DND-41 (cell line): ENCODE measurements around the gene ZNF260.

ENCODE experiments used
- EZH2 ChIP-seq: IDR thresholded peaks from 3 replicates; pipeline ENCODE4 v1.6.1; 2012; ENCODE audit warnings: borderline replicate concordance, low read depth, mild to moderate bottlenecking, moderate library complexity, low read length, inconsistent platforms; ENCODE audit not compliant: severe bottlenecking
- TF ChIP-seq, protein P1 (sequence below): IDR thresholded peaks from 2 replicates; pipeline ENCODE4 v1.5.1; 2012; ENCODE audit warnings: borderline replicate concordance, low read length, moderate library complexity, mild to moderate bottlenecking; ENCODE audit not compliant: poor library complexity, severe bottlenecking; ENCODE audit errors: extremely low read depth

DNA sequence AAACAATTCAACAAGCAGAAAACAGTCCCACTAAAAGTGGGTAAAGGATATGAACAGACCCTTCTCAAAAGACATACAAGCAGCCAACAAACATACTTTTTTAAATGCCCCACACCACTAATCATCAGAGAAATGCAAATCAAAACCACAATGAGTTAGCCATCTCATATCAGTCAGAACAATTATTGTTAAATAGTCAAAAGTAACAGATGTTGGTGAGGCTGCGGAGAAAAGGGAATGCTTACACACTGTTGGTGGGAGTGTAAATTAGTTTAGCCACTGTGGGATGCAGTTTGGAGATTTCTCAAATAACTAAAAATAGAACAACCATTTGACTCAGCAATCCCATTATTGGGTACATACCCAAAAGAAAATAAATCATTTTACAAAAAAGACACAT, 36.3 kb upstream of the ZNF260 start:
- TF ChIP-seq, protein P1, sequence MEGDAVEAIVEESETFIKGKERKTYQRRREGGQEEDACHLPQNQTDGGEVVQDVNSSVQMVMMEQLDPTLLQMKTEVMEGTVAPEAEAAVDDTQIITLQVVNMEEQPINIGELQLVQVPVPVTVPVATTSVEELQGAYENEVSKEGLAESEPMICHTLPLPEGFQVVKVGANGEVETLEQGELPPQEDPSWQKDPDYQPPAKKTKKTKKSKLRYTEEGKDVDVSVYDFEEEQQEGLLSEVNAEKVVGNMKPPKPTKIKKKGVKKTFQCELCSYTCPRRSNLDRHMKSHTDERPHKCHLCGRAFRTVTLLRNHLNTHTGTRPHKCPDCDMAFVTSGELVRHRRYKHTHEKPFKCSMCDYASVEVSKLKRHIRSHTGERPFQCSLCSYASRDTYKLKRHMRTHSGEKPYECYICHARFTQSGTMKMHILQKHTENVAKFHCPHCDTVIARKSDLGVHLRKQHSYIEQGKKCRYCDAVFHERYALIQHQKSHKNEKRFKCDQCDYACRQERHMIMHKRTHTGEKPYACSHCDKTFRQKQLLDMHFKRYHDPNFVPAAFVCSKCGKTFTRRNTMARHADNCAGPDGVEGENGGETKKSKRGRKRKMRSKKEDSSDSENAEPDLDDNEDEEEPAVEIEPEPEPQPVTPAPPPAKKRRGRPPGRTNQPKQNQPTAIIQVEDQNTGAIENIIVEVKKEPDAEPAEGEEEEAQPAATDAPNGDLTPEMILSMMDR, result no peak
- no peak for TF ChIP-seq EZH2
